HepG2 (cell line): ENCODE data around the gene TMEM107. TPM values are rescaled to one million over a fixed set of nuclear protein-coding genes. Genes with fewer than 3 reads are reported as not detected.
A peak's percentile ranks its signal among the peaks of the same experiment; 100 is the strongest.

ENCODE experiments used
- ATAD3A ChIP-seq: sonication (generic); formaldehyde crosslinking; IDR thresholded peaks from 2 replicates; pipeline ENCODE4 v1.4.0; 2020; ENCODE audit warnings: missing genetic modification reagents
- CEBPG ChIP-seq: IDR thresholded peaks from 2 replicates; pipeline ENCODE4 v1.6.1; 2016
- GZF1 ChIP-seq: sonication (generic); formaldehyde crosslinking; IDR thresholded peaks from 2 replicates; pipeline ENCODE4 v1.5.1; 2020; ENCODE audit warnings: mild to moderate bottlenecking, missing genetic modification reagents
- HNRNPH1 ChIP-seq: fragments of 200-400 bp; formaldehyde crosslinking; optimal IDR thresholded peaks from 2 replicates; pipeline ENCODE3; 2017; ENCODE audit warnings: mild to moderate bottlenecking, low read depth, low read length
- KDM6A ChIP-seq: IDR thresholded peaks from 2 replicates; pipeline ENCODE4 v1.6.1; 2016; ENCODE audit warnings: low read depth
- MAFK ChIP-seq, 2 experiments: IDR thresholded peaks in 1 of 2; conservative IDR thresholded peaks in 1 of 2; 2 replicates each; pipeline ENCODE4 v1.6.1; 2011; ENCODE audit warnings: improper control_type of control experiment in 2 of 2, low read length in 2 of 2
- MTA3 ChIP-seq: sonication (generic); formaldehyde crosslinking; IDR thresholded peaks from 2 replicates; pipeline ENCODE4 v1.4.0; 2020; ENCODE audit warnings: missing genetic modification reagents
- NBN ChIP-seq: fragments of 450-650 bp; conservative IDR thresholded peaks from 2 replicates; pipeline ENCODE4 v1.6.1; 2017
- NR3C1 ChIP-seq: sonication (generic); formaldehyde crosslinking; IDR thresholded peaks from 2 replicates; pipeline ENCODE4 v1.4.0; 2020; ENCODE audit warnings: missing genetic modification reagents
- SIX4 ChIP-seq: sonication (generic); formaldehyde crosslinking; IDR thresholded peaks from 2 replicates; pipeline ENCODE4 v1.4.0; 2020; ENCODE audit warnings: missing genetic modification reagents
- SP4 ChIP-seq: sonication (generic); formaldehyde crosslinking; IDR thresholded peaks from 2 replicates; pipeline ENCODE4 v1.8.1; 2023; ENCODE audit warnings: mild to moderate bottlenecking, missing genetic modification reagents
- TAF1 ChIP-seq: sonication (generic); formaldehyde crosslinking; IDR thresholded peaks from 2 replicates; pipeline ENCODE4 v1.4.0; 2020; ENCODE audit warnings: missing genetic modification reagents
- TBP ChIP-seq: sonication (generic); formaldehyde crosslinking; IDR thresholded peaks from 2 replicates; pipeline ENCODE4 v1.5.0; 2020; ENCODE audit warnings: missing genetic modification reagents
- ZFP90 ChIP-seq: sonication (generic); formaldehyde crosslinking; IDR thresholded peaks from 2 replicates; pipeline ENCODE4 v1.8.0; 2022; ENCODE audit warnings: missing genetic modification reagents, mild to moderate bottlenecking, inconsistent platforms, borderline replicate concordance
- ZKSCAN1 ChIP-seq: fragments of 150-350 bp; IDR thresholded peaks from 2 replicates; pipeline ENCODE4 v1.6.1; 2014; ENCODE audit warnings: low read length
- ZNF101 ChIP-seq: sonication (generic); formaldehyde crosslinking; IDR thresholded peaks from 2 replicates; pipeline ENCODE4 v1.4.0; 2020; ENCODE audit warnings: mild to moderate bottlenecking, low read depth, missing genetic modification reagents, borderline replicate concordance
- ZNF468 ChIP-seq: sonication (generic); formaldehyde crosslinking; IDR thresholded peaks from 2 replicates; pipeline ENCODE4 v1.8.0; 2022; ENCODE audit warnings: mild to moderate bottlenecking, moderate library complexity, missing genetic modification reagents
- ZNF563 ChIP-seq: sonication (generic); formaldehyde crosslinking; IDR thresholded peaks from 2 replicates; pipeline ENCODE4 v1.8.0; 2022; ENCODE audit warnings: mild to moderate bottlenecking, moderate library complexity, missing genetic modification reagents
- ZNF788 ChIP-seq: sonication (generic); formaldehyde crosslinking; IDR thresholded peaks from 2 replicates; pipeline ENCODE4 v1.5.0; 2020; ENCODE audit warnings: mild to moderate bottlenecking, missing genetic modification reagents, borderline replicate concordance
- ZNF83 ChIP-seq: sonication (generic); formaldehyde crosslinking; IDR thresholded peaks from 2 replicates; pipeline ENCODE4 v1.4.0; 2020; ENCODE audit warnings: missing genetic modification reagents, mild to moderate bottlenecking, borderline replicate concordance
- polyA plus RNA-seq, 8 experiments: library from polyadenylated mRNA; depleted of rRNA in 3 of 8; stranded (reverse) in 7 of 8; unstranded in 1 of 8; fragments of >200 nt; fragmentation: Illumina TruSeq in 4 of 8; extraction: Trizol in 4 of 8; gene quantifications; 2 replicates each; pipeline versions ENCODE4 v1.2.1 to v1.2.3, GENCODE V29; 2011 to 2016; ENCODE audit warnings: low read depth in 4 of 8, missing spikeins in 1 of 8, mixed read lengths in 1 of 8; ENCODE audit not compliant: insufficient read depth in 1 of 8
- total RNA-seq, 5 experiments: library from RNA; depleted of rRNA; stranded (reverse); fragments of >200 nt; fragmentation: Illumina TruSeq; extraction: Trizol; gene quantifications; 2 replicates each; pipeline ENCODE4 v1.2.3, GENCODE V29; 2016; ENCODE audit warnings: low read depth in 1 of 5
- TF ChIP-seq, protein P1 (sequence below): sonication (generic); formaldehyde crosslinking; IDR thresholded peaks from 2 replicates; pipeline ENCODE4 v1.9.0; 2022; ENCODE audit warnings: missing genetic modification reagents, mild to moderate bottlenecking, borderline replicate concordance
- TF ChIP-seq, protein P2 (sequence below): sonication (generic); formaldehyde crosslinking; IDR thresholded peaks from 2 replicates; pipeline ENCODE4 v1.8.0; 2023; ENCODE audit warnings: mild to moderate bottlenecking, missing genetic modification reagents
- TF ChIP-seq, protein P3 (sequence below): sonication (generic); formaldehyde crosslinking; IDR thresholded peaks from 2 replicates; pipeline ENCODE4 v1.4.0; 2020; ENCODE audit warnings: mild to moderate bottlenecking, missing genetic modification reagents
- TF ChIP-seq, protein P4 (sequence below): sonication (generic); formaldehyde crosslinking; conservative IDR thresholded peaks from 2 replicates; pipeline ENCODE4 v1.4.0; 2020; ENCODE audit warnings: missing genetic modification reagents
- TF ChIP-seq, protein P5 (sequence below): sonication (generic); formaldehyde crosslinking; IDR thresholded peaks from 2 replicates; pipeline ENCODE4 v1.5.0; 2020; ENCODE audit warnings: mild to moderate bottlenecking, low read depth, missing genetic modification reagents, borderline replicate concordance

The TMEM107 gene
- total and polyA plus RNA-seq, 2 of the 13 experiments (the other 11 are each of a cell fraction or from before 2014, with no cell fraction given), result 7.2 to 15.3 TPM

DNA sequence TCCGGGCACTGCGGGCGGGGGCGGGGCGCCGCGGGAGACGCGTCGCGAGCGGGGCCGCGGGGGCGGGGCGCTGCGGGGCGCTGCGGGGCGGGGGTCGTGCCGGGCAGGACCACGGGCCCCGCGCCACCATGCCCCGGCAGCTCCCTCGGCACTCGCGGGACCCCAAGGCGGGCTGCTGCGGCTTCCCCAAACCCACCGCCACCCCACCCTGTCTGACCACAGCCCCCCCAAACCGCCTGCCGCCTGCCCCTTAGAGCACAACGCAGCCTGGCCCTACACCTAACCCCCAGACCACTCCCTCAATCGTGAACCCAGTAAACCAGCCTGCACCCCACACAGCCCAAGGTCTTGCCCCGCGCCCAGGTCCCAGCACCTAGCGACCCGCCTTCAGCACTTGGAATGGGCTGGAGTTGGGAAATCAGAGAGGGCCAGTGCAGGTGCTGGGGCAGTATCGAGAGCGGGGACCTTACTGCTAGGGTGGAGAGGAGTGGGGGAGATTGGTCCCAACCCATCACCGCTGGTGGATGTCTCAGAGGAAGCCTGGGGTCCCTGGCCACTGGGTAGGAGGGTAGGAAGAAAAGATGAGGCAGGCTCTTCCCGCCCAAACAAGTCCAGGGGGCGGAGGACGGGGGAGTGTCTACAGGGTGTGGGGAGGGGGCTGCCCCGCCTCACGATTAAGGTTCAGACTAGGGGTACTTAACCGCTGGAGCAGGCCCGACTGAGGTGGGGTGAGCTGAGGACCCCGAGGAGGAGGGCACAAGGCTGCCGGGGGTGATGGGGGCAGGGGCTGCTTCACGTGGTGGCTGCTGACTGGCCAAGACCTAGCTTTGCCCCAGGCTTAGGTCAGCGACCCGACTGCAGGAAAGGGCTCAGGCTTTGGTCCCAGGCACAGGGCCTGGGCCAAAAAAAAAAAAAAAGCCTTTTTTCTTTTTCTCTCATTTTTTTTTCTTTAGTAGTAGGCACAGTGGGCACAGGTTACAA lies 12.9 kb downstream of the TMEM107 start (continued):
- TF ChIP-seq, protein P1, sequence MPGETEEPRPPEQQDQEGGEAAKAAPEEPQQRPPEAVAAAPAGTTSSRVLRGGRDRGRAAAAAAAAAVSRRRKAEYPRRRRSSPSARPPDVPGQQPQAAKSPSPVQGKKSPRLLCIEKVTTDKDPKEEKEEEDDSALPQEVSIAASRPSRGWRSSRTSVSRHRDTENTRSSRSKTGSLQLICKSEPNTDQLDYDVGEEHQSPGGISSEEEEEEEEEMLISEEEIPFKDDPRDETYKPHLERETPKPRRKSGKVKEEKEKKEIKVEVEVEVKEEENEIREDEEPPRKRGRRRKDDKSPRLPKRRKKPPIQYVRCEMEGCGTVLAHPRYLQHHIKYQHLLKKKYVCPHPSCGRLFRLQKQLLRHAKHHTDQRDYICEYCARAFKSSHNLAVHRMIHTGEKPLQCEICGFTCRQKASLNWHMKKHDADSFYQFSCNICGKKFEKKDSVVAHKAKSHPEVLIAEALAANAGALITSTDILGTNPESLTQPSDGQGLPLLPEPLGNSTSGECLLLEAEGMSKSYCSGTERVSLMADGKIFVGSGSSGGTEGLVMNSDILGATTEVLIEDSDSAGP, result no peak
- TF ChIP-seq ZNF83 (CRISPR knock-in tag) (0 out of 2 replicates have a peak, but pooled peaks have one; percentile 11), NR3C1 (CRISPR knock-in tag) (no peak), SP4 (no peak), ATAD3A (CRISPR knock-in tag) (no peak), HNRNPH1 (no peak), GZF1 (no peak), TAF1 (CRISPR knock-in tag) (peak; percentile 37; the same call in 1 of the 2 replicates), ZNF101 (CRISPR knock-in tag) (no peak), MAFK (conservative IDR thresholded peaks at IDR 0.05 in 1 of 2, IDR thresholded peaks at IDR 0.05 in 1 of 2; ENCODE audit: low read length in 2 of 2) (no peak), SIX4 (CRISPR knock-in tag) (no peak), NBN (no peak), MTA3 (CRISPR knock-in tag) (no peak), ZNF563 (CRISPR knock-in tag) (no peak), TBP (CRISPR knock-in tag) (no peak), ZNF468 (CRISPR knock-in tag) (no peak), KDM6A (CRISPR knock-in tag) (no peak), ZNF788 (CRISPR knock-in tag) (no peak), ZFP90 (CRISPR knock-in tag) (no peak), ZKSCAN1 (no peak), CEBPG (CRISPR knock-in tag) (0 out of 2 replicates have a peak, but pooled peaks have one; percentile 27)
- TF ChIP-seq, protein P2, sequence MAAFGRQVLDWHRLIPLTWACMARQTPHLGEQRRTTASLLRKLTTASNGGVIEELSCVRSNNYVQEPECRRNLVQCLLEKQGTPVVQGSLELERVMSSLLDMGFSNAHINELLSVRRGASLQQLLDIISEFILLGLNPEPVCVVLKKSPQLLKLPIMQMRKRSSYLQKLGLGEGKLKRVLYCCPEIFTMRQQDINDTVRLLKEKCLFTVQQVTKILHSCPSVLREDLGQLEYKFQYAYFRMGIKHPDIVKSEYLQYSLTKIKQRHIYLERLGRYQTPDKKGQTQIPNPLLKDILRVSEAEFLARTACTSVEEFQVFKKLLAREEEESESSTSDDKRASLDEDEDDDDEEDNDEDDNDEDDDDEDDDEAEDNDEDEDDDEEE, result no peak
- TF ChIP-seq, protein P3, sequence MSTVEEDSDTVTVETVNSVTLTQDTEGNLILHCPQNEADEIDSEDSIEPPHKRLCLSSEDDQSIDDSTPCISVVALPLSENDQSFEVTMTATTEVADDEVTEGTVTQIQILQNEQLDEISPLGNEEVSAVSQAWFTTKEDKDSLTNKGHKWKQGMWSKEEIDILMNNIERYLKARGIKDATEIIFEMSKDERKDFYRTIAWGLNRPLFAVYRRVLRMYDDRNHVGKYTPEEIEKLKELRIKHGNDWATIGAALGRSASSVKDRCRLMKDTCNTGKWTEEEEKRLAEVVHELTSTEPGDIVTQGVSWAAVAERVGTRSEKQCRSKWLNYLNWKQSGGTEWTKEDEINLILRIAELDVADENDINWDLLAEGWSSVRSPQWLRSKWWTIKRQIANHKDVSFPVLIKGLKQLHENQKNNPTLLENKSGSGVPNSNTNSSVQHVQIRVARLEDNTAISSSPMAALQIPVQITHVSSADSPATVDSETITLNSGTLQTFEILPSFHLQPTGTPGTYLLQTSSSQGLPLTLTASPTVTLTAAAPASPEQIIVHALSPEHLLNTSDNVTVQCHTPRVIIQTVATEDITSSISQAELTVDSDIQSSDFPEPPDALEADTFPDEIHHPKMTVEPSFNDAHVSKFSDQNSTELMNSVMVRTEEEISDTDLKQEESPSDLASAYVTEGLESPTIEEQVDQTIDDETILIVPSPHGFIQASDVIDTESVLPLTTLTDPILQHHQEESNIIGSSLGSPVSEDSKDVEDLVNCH (CRISPR knock-in tag), result no peak
- TF ChIP-seq, protein P4, sequence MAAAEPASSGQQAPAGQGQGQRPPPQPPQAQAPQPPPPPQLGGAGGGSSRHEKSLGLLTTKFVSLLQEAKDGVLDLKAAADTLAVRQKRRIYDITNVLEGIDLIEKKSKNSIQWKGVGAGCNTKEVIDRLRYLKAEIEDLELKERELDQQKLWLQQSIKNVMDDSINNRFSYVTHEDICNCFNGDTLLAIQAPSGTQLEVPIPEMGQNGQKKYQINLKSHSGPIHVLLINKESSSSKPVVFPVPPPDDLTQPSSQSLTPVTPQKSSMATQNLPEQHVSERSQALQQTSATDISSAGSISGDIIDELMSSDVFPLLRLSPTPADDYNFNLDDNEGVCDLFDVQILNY (CRISPR knock-in tag), result no peak
- TF ChIP-seq, protein P5, sequence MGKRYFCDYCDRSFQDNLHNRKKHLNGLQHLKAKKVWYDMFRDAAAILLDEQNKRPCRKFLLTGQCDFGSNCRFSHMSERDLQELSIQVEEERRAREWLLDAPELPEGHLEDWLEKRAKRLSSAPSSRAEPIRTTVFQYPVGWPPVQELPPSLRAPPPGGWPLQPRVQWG (CRISPR knock-in tag), result no peak
